Transverse colon (tissue), 4 donors: Measurements from ENCODE around the gene RPS6KA3.
A peak's percentile ranks its signal among the peaks of the same experiment; 100 is the strongest.

Source experiments
- POLR2AphosphoS5 ChIP-seq, 3 donors: sonication (generic); formaldehyde crosslinking; IDR thresholded peaks; one replicate each; pipeline ENCODE4 v1.6.1; 2016; ENCODE audit warnings: antibody characterized with exemption in 3 of 3
- TF ChIP-seq, protein P1 (sequence below), 5 experiments: fragments of 200-600 bp in 3 of 5; fragments of 450-650 bp in 2 of 5; sonication (generic) in 3 of 5; IDR thresholded peaks; 1 replicate in 2 of 5; 2 replicates in 3 of 5; pipeline ENCODE4 v1.5.1; 2016 to 2017; ENCODE audit warnings: antibody characterized with exemption in 5 of 5, inconsistent platforms in 3 of 5, mild to moderate bottlenecking in 2 of 5, moderate library complexity in 1 of 5

DNA sequence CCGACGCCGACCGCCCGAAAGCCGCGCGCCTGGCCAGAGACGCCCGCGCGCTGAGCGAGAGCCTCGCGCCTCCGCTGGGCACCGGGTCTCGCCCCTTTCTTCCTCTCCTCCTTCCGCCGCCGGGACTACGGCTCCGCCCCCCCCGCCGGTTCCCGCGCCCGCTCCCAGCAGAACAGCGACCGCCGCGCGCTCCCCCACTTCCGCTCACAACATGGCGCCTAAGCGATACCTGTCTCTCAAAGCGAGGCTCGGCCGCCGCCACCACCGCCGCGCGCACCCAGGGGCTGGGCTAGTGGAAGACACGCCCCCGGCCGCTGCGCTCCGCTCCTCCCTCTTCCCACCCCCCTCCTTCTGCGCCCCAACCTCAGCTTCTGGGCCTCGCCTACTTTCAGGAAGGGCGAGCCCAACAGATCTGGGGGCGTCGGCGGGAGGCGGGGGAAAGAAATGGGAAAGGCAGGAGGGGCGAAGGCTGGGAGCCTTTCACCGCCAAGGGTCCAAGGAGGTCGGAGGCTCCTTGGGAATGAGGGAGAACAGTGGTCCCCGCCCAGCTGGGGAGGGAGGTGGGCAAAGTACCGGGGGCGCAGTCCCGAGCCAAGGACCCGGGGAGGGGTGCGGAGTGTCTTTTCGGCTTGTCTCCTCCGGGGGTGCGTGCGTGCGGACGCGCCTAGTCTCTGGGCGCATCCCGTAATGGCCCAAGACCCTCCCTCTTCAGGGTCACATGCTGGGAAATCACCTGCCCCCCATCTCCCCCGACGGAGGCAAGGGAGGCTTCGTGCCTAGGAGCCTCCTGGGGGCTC is at the start of gene RPS6KA3:
- peak; percentile 75 to 89 (median 83) for TF ChIP-seq POLR2AphosphoS5 (IDR thresholded peaks at IDR 0.05)
- TF ChIP-seq, protein P1, sequence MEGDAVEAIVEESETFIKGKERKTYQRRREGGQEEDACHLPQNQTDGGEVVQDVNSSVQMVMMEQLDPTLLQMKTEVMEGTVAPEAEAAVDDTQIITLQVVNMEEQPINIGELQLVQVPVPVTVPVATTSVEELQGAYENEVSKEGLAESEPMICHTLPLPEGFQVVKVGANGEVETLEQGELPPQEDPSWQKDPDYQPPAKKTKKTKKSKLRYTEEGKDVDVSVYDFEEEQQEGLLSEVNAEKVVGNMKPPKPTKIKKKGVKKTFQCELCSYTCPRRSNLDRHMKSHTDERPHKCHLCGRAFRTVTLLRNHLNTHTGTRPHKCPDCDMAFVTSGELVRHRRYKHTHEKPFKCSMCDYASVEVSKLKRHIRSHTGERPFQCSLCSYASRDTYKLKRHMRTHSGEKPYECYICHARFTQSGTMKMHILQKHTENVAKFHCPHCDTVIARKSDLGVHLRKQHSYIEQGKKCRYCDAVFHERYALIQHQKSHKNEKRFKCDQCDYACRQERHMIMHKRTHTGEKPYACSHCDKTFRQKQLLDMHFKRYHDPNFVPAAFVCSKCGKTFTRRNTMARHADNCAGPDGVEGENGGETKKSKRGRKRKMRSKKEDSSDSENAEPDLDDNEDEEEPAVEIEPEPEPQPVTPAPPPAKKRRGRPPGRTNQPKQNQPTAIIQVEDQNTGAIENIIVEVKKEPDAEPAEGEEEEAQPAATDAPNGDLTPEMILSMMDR (IDR thresholded peaks at IDR 0.05), result no peak
